HL-60 (cell line): ENCODE data around the gene NPRL2.
A peak's percentile ranks its signal among the peaks of the same experiment; 100 is the strongest.

ENCODE experiments used
- DNase-seq, 2 experiments: peaks; one replicate each; pipeline ENCODE4 v3.0.0-alpha.2; 2010 to 2020; ENCODE audit warnings: low read depth in 1 of 2, low spot score in 1 of 2
- H3K27ac ChIP-seq: fragments of 250-450 bp; sonication (Bioruptor Pico); replicated peaks from 2 replicates; pipeline ENCODE4 v1.5.1; 2020; ENCODE audit warnings: mild to moderate bottlenecking, moderate library complexity
- H3K27me3 ChIP-seq: fragments of 250-450 bp; sonication (Bioruptor Pico); 2 replicates; pipeline ENCODE4 v1.5.1; 2021; ENCODE audit warnings: mild to moderate bottlenecking, moderate library complexity; ENCODE audit not compliant: insufficient read depth, poor library complexity, severe bottlenecking
- H3K4me3 ChIP-seq: replicated peaks from 2 replicates; pipeline ENCODE4 v1.5.1; 2011; ENCODE audit warnings: mild to moderate bottlenecking, control low read depth, low read length; ENCODE audit not compliant: insufficient read depth
- CTCF ChIP-seq: IDR thresholded peaks from one replicate; pipeline ENCODE4 v1.5.1; 2011; ENCODE audit warnings: low read length, control low read depth, inconsistent platforms; ENCODE audit not compliant: insufficient read depth
- GABPA ChIP-seq: IDR thresholded peaks from 2 replicates; pipeline ENCODE4 v1.6.1; 2012; ENCODE audit warnings: low read depth
- POLR2AphosphoS5 ChIP-seq: IDR thresholded peaks from 2 replicates; pipeline ENCODE4 v1.6.1; 2012; ENCODE audit warnings: low read depth
- REST ChIP-seq: IDR thresholded peaks from 2 replicates; pipeline ENCODE4 v1.6.1; 2012; ENCODE audit warnings: low read depth; ENCODE audit not compliant: insufficient replicate concordance
- SPI1 ChIP-seq: IDR thresholded peaks from 2 replicates; pipeline ENCODE4 v1.6.1; 2012; ENCODE audit warnings: low read depth, mild to moderate bottlenecking, borderline replicate concordance

NPRL2 gene

GRCh38 chr3:50300681-50301254 is 49.8 kb downstream of the NPRL2 start:
- DNase-seq: no peak
- Histone ChIP-seq H3K4me3 (no peak overlapping the region; the same call in 1 of the 2 replicates), H3K27ac (peak overlapping the region; percentile 89), H3K27me3 (no peaks in the 10 kb centered on the region)
- no peak for TF ChIP-seq CTCF
- no peak for TF ChIP-seq SPI1
- TF ChIP-seq REST: no peak
- TF ChIP-seq POLR2AphosphoS5: no peak
- no peak for TF ChIP-seq GABPA

GRCh38 chr3:50299929-50300680 is 50.5 kb downstream of the NPRL2 start:
- H3K27ac ChIP-seq: peak overlapping the region; percentile 89
- DNase-seq: peak; percentile 74 to 89
- no peaks in the 10 kb centered on the region for H3K27me3 ChIP-seq
- H3K4me3 ChIP-seq: peak overlapping the region; percentile 29
- TF ChIP-seq REST: no peak
- peak; percentile 92 for TF ChIP-seq POLR2AphosphoS5
- no peak for TF ChIP-seq GABPA
- no peak for TF ChIP-seq CTCF
- peak; percentile 80; the same call in 1 of the 2 replicates for TF ChIP-seq SPI1

- Histone ChIP-seq H3K27me3 (no peaks in the 10 kb centered on the region), H3K4me3 (peak overlapping the region; percentile 29), H3K27ac (peak overlapping the region; percentile 89)
- TF ChIP-seq CTCF (no peak), POLR2AphosphoS5 (no peak), REST (no peak), SPI1 (no peak), GABPA (no peak)
- DNase-seq: no peak
Measured at GRCh38 chr3:50299638-50299928, 51.0 kb downstream of the NPRL2 start.
